ENCODE data around the gene F11R. TPM values are rescaled to one million over a fixed set of nuclear protein-coding genes. Genes with fewer than 3 reads are reported as not detected.

The F11R gene
- total and polyA plus RNA-seq, 2 of the 13 experiments (the other 11 are each of a cell fraction or from before 2014, with no cell fraction given), result 95.8 to 105 TPM

DNA sequence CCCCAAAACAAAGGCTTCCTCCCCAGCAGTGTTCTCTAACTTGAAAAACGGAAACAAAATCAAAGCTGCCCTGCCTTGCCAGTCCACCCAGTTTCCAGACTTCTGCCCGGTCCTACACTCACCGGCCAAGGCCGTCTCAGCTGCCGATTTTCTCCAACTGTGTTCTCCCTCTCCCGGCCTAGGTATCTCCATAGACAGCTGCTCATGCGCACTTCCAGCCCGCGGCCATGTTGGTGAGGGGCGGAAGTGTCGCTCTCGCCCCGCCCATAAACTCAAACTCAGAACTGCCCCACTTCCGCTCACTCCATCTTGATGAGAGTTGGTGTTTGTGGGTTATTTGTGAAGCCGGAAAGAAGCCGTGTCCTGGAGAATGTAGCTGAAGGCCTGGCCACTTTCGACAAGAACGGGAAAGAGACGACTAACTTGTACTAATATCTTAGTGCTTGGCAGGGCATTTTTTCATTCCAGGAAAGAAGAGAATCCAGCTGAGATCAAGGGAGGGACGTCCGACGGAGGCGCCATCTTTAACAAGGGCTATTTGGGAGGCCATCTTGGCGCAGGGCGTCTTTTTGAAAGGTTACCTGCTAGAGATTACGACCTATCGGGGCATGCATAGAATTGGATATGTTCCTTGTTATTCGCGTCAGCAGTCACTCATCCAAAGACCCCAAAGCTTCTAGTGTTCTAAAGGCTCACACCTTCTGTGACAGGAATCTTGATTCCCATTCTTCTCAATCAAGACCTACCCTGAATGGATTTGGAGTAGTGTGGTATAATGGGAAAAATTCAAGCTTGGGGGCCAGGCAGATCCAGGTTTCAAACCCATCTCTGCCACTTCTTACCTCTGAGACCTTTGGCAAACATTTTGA lies 25.0 kb upstream of the F11R start, which contains the start of gene USF1 (continued):
- TF ChIP-seq ZNF446 (CRISPR knock-in tag; IDR thresholded peaks at IDR 0.05) (no peak), ZNF326 (CRISPR knock-in tag; IDR thresholded peaks at IDR 0.05; ENCODE audit: borderline replicate concordance) (no peak), CREB1 (IDR thresholded peaks at IDR 0.05) (peak; percentile 45), CREB1 (CRISPR knock-in tag; IDR thresholded peaks at IDR 0.05) (peak; percentile 94), RAD21 (CRISPR knock-in tag; IDR thresholded peaks at IDR 0.05) (no peak), SNAI1 (CRISPR knock-in tag; IDR thresholded peaks at IDR 0.05; ENCODE audit: borderline replicate concordance) (peak; percentile 74; the same call in 1 of the 2 replicates), GFI1 (CRISPR knock-in tag; IDR thresholded peaks at IDR 0.05; ENCODE audit: borderline replicate concordance) (no peak; the same call in none of the 2 replicates), TGIF2 (CRISPR knock-in tag; IDR thresholded peaks at IDR 0.05) (no peak), SYNCRIP (IDR thresholded peaks at IDR 0.05; ENCODE audit: insufficient read depth, low read depth, low read length) (no peak), HMGXB3 (CRISPR knock-in tag; IDR thresholded peaks at IDR 0.05; ENCODE audit: borderline replicate concordance) (no peak), GPN1 (CRISPR knock-in tag; IDR thresholded peaks at IDR 0.05; ENCODE audit: borderline replicate concordance) (no peak), NFE2L2 (IDR thresholded peaks at IDR 0.05; ENCODE audit: low read length) (no peak), ZNF879 (CRISPR knock-in tag; IDR thresholded peaks at IDR 0.05) (no peak), U2AF1 (optimal IDR thresholded peaks at IDR 0.05; ENCODE audit: low read depth, low read length) (peak; percentile 10), FOSL2 (CRISPR knock-in tag; IDR thresholded peaks at IDR 0.05) (peak; percentile 13; the same call in 1 of the 2 replicates), HNF4G (IDR thresholded peaks at IDR 0.05; ENCODE audit: borderline replicate concordance, low read depth, low read length) (no peak), HNF4G (CRISPR knock-in tag; IDR thresholded peaks at IDR 0.05; ENCODE audit: borderline replicate concordance, low read depth) (no peak), ELF4 (CRISPR knock-in tag; IDR thresholded peaks at IDR 0.05; ENCODE audit: borderline replicate concordance) (peak; percentile 95), ZNF431 (CRISPR knock-in tag; IDR thresholded peaks at IDR 0.05; ENCODE audit: borderline replicate concordance, low read depth) (0 out of 2 replicates have a peak, but pooled peaks have one; percentile 35)
- TF ChIP-seq, protein P1, sequence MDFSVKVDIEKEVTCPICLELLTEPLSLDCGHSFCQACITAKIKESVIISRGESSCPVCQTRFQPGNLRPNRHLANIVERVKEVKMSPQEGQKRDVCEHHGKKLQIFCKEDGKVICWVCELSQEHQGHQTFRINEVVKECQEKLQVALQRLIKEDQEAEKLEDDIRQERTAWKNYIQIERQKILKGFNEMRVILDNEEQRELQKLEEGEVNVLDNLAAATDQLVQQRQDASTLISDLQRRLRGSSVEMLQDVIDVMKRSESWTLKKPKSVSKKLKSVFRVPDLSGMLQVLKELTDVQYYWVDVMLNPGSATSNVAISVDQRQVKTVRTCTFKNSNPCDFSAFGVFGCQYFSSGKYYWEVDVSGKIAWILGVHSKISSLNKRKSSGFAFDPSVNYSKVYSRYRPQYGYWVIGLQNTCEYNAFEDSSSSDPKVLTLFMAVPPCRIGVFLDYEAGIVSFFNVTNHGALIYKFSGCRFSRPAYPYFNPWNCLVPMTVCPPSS (IDR thresholded peaks at IDR 0.05), result no peak
- TF ChIP-seq, protein P2, sequence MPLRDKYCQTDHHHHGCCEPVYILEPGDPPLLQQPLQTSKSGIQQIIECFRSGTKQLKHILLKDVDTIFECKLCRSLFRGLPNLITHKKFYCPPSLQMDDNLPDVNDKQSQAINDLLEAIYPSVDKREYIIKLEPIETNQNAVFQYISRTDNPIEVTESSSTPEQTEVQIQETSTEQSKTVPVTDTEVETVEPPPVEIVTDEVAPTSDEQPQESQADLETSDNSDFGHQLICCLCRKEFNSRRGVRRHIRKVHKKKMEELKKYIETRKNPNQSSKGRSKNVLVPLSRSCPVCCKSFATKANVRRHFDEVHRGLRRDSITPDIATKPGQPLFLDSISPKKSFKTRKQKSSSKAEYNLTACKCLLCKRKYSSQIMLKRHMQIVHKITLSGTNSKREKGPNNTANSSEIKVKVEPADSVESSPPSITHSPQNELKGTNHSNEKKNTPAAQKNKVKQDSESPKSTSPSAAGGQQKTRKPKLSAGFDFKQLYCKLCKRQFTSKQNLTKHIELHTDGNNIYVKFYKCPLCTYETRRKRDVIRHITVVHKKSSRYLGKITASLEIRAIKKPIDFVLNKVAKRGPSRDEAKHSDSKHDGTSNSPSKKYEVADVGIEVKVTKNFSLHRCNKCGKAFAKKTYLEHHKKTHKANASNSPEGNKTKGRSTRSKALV (CRISPR knock-in tag; IDR thresholded peaks at IDR 0.05), result no peak
- TF ChIP-seq, protein P3, sequence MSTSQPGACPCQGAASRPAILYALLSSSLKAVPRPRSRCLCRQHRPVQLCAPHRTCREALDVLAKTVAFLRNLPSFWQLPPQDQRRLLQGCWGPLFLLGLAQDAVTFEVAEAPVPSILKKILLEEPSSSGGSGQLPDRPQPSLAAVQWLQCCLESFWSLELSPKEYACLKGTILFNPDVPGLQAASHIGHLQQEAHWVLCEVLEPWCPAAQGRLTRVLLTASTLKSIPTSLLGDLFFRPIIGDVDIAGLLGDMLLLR (CRISPR knock-in tag; IDR thresholded peaks at IDR 0.05), result peak; percentile 72; the same call in 1 of the 2 replicates

Data from HepG2 (cell line).